ENCODE data around the gene OR2T11.
"Not testable (repeated sequence)": the region's sequence is repeated elsewhere in the genome, so short reads cannot be mapped to it uniquely, and the experiment has no call there.

OR2T11 gene

GRCh38 chr1:248634991-248635390, at the start of gene OR2T11:
OR2T11 (minus strand) TSS chr1:248635091; CDS start chr1:248627128, 7,963 bp downstream.
- DNase-seq, result not testable (repeated sequence)

- no peak for DNase-seq
These were observed 46.8 kb upstream of the OR2T11 start for GRCh38 chr1:248681651-248682050.

GRCh38 chr1:248670003-248670402, 35.1 kb upstream of the OR2T11 start:
- DNase-seq, result no peak

GRCh38 chr1:248663453-248664328, 28.8 kb upstream of the OR2T11 start:
- peak in 1 of 2 donors; percentile 16 for DNase-seq

GRCh38 chr1:248656797-248657196, 21.9 kb upstream of the OR2T11 start:
- not testable (repeated sequence) for DNase-seq

GRCh38 chr1:248655354-248655753, 20.5 kb upstream of the OR2T11 start, which contains the start of gene OR2T27:
OR2T27 (minus strand) TSS chr1:248655528; CDS start chr1:248650884, 4,644 bp downstream.
- DNase-seq, result not testable (repeated sequence)

GRCh38 chr1:248648770-248649536, 14.1 kb upstream of the OR2T11 start:
- DNase-seq, result not testable (repeated sequence)

- DNase-seq, result not testable (repeated sequence)
These were observed 10.3 kb upstream of the OR2T11 start, which contains the start of gene OR2T35 for GRCh38 chr1:248645178-248645577. OR2T35 (minus strand) TSS chr1:248645278; CDS start chr1:248639258, 6,020 bp downstream.

- not testable (repeated sequence) for DNase-seq
These were observed 8.2 kb upstream of the OR2T11 start for GRCh38 chr1:248642971-248643651.

- not testable (repeated sequence) for DNase-seq
These were observed 6.7 kb upstream of the OR2T11 start for GRCh38 chr1:248641583-248641982.

GRCh38 chr1:248640906-248641305, 6.0 kb upstream of the OR2T11 start:
- not testable (repeated sequence) for DNase-seq

- not testable (repeated sequence) for DNase-seq
These were observed 4.8 kb upstream of the OR2T11 start for GRCh38 chr1:248639652-248640051.

- DNase-seq, result not testable (repeated sequence)
These were observed 1.7 kb upstream of the OR2T11 start for GRCh38 chr1:248636612-248637011.

GRCh38 chr1:248631354-248632008, 3.4 kb downstream of the OR2T11 start:
- no peak for DNase-seq

GRCh38 chr1:248630551-248630950, 4.3 kb downstream of the OR2T11 start:
- DNase-seq, result no peak

GRCh38 chr1:248627971-248628844, 6.7 kb downstream of the OR2T11 start:
- no peak for DNase-seq

- DNase-seq, result no peak
These were observed 8.9 kb downstream of the OR2T11 start for GRCh38 chr1:248625971-248626370.

- no peak for DNase-seq
These were observed 9.7 kb downstream of the OR2T11 start for GRCh38 chr1:248625166-248625565.

- DNase-seq, result peak in 1 of 2 donors; percentile 38
These were observed 12.3 kb downstream of the OR2T11 start for GRCh38 chr1:248622570-248623001.

- no peak for DNase-seq
These were observed 13.1 kb downstream of the OR2T11 start for GRCh38 chr1:248621770-248622169.

- DNase-seq, result peak; percentile 19 to 46
These were observed 16.0 kb downstream of the OR2T11 start for GRCh38 chr1:248618878-248619277.

Data from CD4-positive, alpha-beta T cell treated with Interleukin-4 for 1 hour (primary cell).